CD4-positive, alpha-beta T cell treated with Interferon gamma for 1 hour (primary cell): ENCODE results near the gene TTC19.
"Not testable (repeated sequence)": the region's sequence is repeated elsewhere in the genome, so short reads cannot be mapped to it uniquely, and the experiment has no call there.

Experiments
- DNase-seq: peaks from one replicate; pipeline ENCODE4 v3.0.0-alpha.2; 2020

TTC19 gene

DNA sequence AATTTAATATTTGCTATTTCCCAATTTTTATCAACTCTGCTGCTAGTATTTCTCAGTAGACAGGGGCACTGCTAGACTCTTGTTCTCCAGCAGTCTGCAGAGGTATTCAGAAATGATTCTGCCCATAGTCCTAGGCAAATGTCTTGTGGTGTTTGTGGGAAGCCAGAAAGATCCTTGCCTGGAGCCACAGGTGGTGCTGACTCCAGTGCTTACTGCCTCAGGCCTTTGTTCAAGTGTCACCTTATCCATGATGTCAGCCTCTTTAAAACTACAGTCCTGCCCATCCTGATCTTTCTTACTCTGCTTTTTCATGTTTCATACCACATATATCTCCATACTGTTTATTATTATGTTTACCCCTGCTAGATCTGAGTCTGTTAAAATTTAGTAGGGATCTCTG lies 26.6 kb upstream of the TTC19 start:
- no peak for DNase-seq

DNA sequence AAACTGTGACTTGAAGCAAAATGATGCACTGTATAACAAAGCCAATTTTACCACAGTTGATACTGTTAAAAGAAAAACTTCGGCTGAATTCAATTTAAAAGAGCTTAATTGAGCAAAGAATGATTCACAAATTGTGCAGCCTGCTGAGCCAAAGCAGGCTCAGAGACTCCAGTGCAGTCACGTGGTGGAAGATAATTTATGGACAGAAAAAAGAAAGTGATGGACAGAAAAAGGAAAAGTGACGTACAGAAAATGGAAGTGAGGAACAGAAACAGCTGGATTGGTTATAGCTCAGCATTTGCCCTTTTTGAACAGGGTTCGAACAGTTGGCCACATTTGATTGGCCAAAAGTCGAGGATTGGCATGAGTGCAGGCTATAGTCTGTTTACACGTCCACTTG lies 25.8 kb upstream of the TTC19 start:
- DNase-seq = no peak

DNA sequence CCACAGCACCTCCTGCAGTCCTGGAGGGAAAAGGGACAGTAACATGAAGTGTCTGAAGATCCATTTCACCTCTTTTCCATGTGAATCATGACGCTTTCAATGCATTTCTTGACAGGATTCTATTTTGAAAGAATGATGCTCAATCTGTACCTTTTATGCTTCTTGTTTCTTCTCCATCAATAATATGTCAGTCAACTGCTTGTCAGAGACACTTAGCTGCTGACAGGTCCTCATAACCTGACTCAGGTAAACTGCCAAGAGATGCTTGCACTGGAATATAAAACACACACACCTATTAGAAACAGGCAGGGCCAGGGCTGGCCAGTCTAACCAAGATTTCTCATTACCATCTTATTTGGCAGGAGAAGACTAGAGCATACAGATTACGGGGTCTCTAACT lies 21.7 kb upstream of the TTC19 start:
- DNase-seq = no peak

DNA sequence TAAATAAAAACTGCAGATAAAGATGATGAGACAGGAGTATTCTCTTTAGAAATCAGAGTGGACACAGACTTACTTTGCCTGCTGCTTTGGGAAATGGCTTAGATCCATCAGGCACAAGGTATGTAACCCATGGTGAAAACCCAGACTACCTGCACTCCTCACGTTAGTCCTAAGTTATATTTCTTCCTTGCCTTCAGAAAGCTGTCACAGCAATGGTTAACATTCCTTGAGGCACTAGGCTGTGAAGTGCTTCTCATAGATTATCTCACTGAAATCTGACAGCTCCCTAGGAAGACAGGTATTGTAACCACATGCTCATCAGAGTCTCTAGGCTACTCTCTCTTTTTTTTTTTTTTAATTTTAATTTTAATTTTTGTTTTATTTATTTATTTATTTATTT lies 21.0 kb upstream of the TTC19 start:
- no peak for DNase-seq

DNA sequence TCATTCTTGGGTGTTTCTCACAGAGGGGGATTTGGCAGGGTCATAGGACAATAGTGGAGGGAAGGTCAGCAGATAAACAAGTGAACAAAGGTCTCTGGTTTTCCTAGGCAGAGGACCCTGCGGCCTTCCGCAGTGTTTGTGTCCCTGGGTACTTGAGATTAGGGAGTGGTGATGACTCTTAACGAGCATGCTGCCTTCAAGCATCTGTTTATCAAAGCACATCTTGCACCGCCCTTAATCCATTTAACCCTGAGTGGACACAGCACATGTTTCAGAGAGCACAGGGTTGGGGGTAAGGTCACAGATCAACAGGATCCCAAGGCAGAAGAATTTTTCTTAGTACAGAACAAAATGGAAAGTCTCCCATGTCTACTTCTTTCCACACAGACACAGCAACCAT lies 20.6 kb upstream of the TTC19 start:
- not testable (repeated sequence) for DNase-seq

DNA sequence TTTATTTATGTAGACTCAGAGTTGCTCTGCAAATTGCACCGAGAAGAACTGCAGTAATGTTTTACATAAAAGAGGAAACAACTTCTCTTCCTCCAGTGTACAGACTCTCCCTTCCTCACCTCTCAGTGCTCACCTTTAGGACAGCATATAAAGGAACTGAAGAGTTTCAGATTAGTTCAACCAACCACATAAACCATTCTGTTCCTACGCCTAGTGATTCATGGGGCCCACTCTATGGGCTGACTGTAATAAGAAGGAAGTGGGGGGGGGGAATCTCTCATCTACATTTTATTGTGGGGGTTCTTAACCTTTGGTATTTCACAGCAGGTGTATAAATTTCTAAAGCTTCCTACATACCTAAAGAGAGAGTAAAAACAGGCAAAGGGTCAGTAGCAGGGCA lies 18.4 kb upstream of the TTC19 start:
- DNase-seq = no peak

DNA sequence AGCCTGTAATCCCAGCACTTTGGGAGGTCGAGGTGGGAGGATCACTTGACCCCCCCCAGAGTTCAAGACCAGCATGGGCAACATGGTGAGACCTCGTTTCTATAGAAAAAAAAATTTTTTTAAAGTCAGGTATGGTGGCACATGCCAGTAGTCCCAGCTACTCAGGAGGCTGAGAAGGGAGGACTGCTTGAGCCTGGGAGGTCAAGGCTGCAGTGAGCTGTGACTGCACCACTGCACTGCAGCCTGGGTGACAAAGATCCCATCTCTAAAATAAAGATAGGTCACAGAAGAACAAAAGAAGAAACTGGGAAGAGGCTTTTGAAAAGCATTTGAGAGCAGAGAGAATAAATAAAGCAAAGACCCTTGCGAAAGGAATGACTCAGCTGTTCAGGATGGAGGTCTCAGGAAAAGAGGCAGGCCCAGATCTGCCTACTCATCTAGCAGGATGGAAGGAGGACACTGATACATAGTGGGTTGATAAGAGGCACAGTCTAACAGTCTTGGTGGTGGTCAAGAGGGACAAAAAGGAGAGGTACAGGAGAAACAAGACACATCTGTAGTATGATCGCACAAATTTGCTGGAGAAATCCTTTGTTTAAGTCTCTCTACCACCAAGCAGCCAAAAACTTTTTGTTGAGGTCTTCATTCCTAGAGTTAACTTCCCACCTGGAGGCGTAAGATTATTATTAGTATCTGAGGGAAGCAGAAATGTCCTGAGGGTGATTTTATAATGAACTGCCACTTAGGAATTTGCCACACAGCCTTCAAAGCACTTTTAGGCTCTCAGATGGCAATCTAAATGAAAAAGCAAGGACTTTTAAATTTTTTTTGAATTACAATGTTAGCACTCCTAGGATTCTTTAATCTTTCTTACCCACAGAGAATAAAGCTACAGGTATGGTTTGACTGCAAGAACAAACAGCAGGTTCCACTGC lies 17.7 kb upstream of the TTC19 start:
- DNase-seq = no peak

DNA sequence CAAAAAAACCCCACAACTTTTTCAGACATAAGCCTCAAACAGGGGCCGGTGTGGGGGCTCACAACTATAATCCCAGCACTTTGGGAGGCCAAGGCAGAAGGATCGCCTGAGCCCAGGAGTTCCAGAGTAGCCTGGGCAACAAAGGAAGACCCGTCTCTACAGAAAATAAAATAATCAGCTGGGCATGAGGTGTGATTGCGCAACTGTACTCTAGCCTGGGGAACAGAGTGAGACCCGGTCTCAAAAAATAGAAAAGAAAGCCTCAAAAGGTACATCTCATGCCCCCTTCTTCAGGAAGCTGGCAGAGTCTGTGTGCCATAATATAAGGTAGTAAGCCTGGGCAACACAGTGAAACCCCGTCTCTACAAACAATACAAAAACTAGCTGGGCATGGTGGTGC lies 3.3 kb upstream of the TTC19 start:
- DNase-seq = no peak

DNA sequence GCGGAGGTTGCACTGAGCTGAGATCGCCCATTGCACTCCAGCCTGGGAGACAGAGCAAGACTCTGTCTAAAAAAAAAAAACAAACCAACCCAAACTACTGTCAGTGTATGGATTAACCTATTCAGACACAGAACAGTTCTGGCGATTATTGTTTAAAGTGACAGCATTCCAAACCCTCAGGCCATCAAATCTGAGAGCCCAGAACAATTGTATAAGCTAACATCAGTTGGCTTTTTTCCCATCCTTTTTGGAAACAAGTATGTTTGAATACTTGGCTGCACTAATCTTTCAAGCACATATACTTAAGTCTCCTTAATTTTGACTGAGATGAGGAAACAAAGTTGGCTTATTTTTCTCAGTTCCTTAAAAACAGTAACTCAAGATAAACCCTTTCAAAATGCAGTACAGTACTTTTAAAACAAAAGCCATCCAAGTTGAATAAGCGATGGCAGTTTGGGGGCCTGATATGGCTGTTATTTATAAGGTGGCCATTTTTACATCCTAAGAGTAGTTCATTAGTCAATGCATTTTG lies 1.5 kb upstream of the TTC19 start:
- no peak for DNase-seq

DNA sequence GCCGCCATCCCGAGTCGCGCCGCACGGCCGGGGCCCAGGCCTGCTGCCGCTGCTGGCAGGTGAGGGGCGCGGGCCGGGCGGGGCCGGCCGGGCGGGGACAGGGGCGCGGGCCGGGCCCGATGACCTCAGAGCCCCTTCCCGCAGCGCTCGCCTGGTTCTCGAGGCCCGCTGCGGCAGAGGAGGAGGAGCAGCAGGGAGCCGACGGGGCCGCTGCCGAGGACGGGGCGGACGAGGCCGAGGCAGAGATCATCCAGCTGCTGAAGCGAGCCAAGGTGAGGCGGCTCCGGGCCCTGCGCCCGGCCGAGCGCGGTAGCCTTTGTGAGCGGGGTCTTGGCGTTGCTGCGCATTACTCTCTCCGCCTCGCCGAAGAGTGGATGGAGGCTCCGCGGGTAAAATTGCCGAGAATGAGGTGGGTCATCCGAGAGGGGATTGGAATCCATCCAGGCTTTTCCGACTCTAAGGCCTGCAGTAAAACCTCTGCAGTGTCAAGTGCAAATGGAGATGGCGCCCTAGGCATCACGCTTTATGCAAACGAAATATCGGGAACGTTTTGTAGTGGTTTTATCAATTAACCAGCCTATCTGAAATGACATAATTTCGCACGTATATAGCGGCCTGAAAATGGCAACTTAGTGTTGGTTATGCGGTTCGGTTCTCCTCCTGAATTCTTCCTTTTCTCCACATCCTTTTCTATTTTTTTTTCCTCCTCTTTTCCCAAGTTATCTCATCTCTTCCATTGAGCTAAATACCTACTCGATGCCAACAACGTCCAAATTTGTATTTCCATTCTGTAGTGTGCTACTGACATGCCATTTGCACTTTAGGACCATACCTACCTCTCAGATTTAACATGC lies 577 bp downstream of the TTC19 start:
- DNase-seq = no peak

DNA sequence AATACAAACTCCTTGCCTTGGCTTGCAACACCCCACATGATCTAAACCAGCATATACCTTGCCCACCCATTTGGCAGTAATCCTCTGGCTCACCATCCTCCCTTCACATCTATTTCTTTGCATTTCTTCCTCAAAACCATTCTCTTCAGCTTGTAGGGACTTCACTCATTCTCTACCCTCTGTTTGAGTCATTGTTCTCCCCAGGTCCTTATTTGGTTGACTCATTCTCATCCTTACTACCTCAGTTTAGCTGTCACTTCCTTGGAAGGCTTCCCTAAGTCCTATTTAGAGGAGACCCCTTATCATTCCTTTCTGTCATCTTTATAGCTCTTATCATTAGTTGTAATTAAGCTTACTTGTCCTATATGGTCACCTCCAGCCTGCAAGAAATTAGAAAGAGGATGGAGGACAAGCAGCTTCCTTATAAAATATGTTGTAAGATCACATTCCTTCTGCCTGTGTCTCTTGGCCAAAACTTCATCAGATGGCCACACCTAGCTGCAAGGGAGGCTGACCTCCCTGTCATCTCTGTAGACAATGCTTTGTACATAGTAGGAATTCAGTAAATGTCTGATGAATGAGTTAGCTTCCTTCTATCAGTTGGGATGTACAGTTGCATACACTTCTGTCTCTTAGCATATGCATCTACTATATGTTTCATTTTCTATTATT lies 1.7 kb downstream of the TTC19 start:
- no peak for DNase-seq

DNA sequence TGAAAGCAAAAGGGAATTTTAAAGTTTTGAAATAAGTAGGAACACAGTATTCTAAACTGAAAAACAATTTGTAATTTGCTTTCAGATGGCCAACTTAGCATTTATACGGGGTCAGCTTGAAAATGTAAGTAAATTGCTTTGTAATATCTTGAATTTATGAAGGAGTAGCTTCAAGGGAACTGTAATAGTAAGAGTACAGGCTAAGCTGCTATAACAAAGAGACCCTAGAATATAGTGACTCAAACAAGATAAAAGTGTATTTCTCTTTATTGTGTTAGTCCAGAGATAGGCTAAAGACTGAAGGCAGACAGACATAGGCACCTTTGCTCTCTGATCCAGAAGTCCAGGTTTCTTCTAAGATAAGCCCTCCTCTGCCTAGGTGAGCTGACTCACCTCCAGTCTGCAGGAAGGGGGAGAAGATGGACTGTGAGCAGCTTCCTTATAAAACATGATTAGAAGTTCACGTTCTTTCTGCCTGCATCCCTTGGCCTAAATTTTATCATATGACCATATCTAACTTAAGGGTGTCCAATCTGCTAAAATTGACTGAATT lies 3.2 kb downstream of the TTC19 start:
- no peak for DNase-seq

DNA sequence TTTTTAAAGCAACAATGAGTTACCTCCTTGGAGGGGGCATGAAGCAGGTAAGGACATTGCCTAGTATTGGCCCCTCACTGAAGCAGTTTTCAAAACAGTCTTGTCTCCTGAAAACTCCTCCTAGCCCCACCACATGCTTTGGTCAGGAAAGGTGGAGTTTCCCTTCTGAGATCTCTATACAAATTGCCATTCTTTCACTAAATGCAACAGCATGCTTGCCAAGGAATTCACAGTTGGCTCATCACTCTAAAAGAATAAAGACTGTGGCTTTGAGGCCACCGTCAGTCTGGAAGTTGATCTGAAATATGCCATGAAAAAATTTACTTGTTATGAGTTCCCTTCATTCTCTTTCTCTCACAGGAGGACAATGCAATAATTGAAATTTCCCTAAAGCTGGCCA lies 4.2 kb downstream of the TTC19 start:
- DNase-seq = no peak

DNA sequence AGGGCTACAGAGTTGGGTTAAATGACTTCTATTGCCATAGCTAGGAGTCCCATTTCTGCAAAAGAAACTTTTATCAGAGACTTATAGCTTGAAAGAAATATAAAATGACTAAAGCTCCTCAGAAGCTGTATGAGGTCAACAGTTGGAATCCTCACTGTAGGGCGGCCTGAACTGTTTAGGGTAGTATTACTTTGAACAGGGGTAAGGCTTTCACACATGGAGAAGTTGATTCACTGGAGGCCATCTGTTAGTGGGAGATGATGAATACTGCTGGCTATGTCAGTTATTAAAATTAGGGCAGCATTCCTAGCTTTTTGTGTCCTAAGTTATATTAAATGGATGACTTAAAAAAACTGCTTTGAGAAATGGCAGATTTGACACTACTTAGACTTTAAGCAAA lies 6.0 kb downstream of the TTC19 start:
- DNase-seq = no peak

DNA sequence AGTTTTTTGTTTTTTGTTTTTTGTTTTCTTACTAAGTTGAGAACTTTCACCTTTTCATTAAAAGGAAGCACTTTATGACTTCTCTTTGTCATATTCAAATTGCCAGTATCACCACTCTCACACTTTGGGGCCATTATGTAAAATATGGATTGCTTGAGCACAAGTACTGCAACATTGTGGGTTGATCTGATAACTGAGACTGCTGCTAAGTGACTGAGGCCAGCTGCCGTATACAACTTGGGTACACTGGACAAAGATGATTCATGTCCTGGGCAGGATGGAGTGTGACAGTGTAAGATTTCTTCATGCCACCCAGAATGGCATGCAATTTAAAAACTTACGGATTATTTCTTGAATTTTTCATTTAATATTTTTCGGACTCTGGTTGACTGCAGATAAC lies 7.8 kb downstream of the TTC19 start:
- DNase-seq = no peak

DNA sequence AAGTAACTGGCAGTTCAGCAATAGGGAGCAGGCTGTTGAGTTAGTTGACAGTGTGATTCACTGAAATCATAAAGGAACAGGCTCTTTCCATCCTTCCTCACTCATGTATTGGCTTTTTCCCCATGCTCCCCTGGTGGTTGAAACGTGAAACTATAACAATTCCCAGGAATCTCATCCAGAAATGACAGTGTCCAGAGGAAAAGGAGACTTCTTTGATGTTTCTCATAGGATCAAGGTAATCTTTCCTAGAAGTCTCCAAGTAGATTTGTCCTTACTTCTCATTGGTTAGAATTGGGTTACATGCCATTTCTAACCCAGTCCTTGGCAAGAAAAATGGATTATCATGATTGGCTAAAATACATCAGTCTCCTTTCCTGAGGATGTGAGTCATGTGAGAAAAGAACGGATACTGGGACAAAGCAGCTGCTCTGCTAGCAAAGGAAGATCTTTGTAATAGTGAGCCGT lies 14.4 kb downstream of the TTC19 start:
- no peak for DNase-seq

DNA sequence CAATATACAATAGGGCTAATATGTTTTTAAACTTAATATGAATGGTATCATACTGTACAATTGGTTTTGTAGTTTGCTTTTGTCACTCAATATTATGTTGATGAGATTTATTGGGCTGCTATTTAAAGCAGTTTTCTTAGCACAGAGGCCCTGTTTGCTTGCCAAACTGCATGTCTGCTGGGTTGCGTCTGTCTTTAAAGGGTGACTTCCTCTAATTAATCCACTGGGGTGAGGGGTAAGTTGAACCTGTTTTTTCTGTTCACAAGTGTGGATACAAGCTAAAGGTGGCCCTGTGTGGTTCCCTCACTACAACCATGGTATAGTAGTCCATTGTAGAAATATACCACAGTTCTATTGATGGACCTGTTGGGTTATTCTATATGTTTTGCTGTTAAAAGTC lies 19.7 kb downstream of the TTC19 start:
- DNase-seq = no peak

DNA sequence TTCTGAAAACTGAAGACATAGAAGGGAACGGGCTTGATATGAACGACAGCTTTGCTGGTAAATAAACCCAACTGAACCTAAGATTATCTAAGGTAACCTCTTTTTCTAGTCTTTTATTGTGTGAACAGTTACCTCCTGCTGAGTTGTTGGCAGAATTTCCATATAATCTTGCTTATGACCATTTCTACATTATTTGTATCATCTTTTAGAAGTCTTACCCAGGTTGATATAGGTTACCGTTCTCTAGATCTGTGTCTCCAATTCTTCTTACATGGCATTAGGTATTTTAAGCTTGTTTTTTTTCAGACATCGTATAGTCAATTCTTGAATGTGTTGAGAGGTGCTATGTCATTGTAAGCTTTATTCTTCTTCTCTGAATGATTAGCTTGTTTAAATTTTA lies 24.3 kb downstream of the TTC19 start:
- DNase-seq = no peak

DNA sequence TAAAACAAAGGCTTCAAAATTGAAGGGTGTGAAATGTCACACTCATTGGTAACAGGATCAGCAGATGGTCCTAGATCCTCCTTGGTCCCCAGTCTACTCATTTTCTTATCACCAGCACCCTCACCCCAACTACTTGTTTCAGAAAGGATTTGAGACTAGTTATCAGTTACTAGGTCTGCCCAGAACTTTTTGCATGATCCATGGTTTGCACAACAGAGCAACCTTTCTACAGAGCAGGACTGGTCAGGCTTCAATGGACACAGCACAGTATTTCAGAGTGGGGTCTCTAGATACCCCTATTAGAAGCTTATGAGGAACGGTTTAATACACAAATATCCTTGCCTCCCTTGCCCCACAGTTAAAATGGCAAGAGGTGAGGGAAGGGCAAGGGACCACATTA lies 25.6 kb downstream of the TTC19 start:
- no peak for DNase-seq

DNA sequence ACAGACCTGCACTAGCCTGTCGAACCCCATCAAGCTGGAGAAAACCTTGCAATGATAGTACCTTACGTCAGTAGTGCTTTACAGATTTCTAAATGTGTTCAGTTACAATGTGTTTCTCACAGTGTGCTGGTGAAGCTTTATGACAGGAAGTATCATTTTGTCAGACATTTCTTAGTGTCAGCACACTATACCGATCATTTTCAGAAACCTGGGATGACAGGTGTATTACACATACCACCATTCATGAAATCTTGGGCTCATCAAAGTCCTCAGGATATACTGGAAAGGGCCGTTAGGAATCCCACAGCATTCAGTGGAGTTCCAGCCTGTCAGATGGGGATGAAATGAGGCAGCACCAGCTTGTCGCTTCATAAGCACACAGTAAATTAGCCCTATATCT lies 27.3 kb downstream of the TTC19 start:
- DNase-seq = no peak

DNA sequence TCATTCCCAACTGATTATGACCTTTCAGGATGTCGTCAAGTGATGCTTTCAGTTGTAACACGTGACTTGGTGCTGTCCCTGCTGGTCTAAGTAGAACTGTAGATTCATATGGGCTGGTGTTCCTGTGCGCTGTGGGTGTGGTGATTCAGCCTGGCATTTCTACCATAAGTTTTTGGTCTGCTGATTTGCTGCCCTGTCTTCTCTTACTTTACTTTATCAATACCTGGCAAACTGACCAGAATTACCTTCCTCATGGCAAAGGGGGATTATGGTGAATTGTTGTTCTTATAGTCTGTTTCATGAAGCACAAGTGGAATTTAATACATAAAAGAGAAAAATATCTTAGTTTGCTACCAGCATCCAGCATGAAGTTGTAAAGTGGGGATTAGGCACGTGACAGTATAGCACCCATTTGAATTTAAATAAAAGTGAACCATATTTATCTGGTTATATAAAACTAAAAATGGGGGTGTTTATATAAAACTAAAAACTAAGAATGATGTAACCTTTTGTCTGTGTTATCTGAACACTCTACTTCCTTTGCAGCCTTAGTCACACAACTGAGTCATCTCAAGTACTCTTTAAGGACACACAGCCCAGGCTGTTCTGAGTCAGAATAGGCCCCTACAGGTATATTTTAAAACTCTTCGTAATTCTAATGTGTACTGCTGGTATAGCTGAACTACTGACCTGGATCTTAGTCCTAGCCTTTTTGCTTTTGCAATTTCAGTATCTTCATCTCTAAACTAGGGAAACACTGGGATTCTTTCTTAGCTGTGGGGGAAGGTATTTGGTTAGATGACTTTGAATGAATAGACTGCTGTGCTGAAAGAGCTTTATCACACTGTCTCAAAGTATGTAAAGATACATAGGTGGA lies 28.3 kb downstream of the TTC19 start:
- DNase-seq = no peak
